Hepatocyte (in vitro differentiated cells): ENCODE measurements around the gene SCYGR3. TPM values are rescaled to one million over a fixed set of nuclear protein-coding genes. Genes with fewer than 3 reads are reported as not detected.

ENCODE experiments used
- DNase-seq: peaks from one replicate; pipeline ENCODE4 v3.0.0-alpha.2; 2016; ENCODE audit warnings: low spot score
- H2AFZ ChIP-seq: fragments of 200-600 bp; sonication (generic); 2 replicates; pipeline ENCODE4 v1.6.0; 2016; ENCODE audit warnings: antibody characterized with exemption, mild to moderate bottlenecking
- H3K27ac ChIP-seq: fragments of 200-600 bp; sonication (generic); 2 replicates; pipeline ENCODE4 v1.5.1; 2016; ENCODE audit warnings: mild to moderate bottlenecking
- H3K27me3 ChIP-seq: fragments of 200-600 bp; sonication (generic); 2 replicates; pipeline ENCODE4 v1.6.1; 2016
- H3K36me3 ChIP-seq: fragments of 200-600 bp; sonication (generic); replicated peaks from 2 replicates; pipeline ENCODE4 v1.5.1; 2016; ENCODE audit warnings: low read depth; ENCODE audit not compliant: insufficient read depth
- H3K4me1 ChIP-seq: fragments of 200-600 bp; sonication (generic); 2 replicates; pipeline ENCODE4 v1.5.1; 2016; ENCODE audit warnings: mild to moderate bottlenecking, moderate library complexity; ENCODE audit not compliant: insufficient read depth
- H3K4me2 ChIP-seq: fragments of 200-600 bp; sonication (generic); 2 replicates; pipeline ENCODE4 v1.6.0; 2016
- H3K4me3 ChIP-seq: fragments of 200-600 bp; sonication (generic); 2 replicates; pipeline ENCODE4 v1.5.1; 2016; ENCODE audit warnings: mild to moderate bottlenecking
- H3K79me2 ChIP-seq: fragments of 200-600 bp; sonication (generic); 2 replicates; pipeline ENCODE4 v1.6.0; 2017; ENCODE audit warnings: mild to moderate bottlenecking
- H3K9me2 ChIP-seq: fragments of 200-600 bp; sonication (generic); replicated peaks from 2 replicates; pipeline ENCODE4 v1.6.0; 2017; ENCODE audit warnings: mild to moderate bottlenecking; ENCODE audit not compliant: insufficient read depth
- H3K9me3 ChIP-seq: fragments of 200-600 bp; sonication (generic); 2 replicates; pipeline ENCODE4 v1.5.1; 2016; ENCODE audit warnings: low read depth, mild to moderate bottlenecking
- H4K20me1 ChIP-seq: fragments of 200-600 bp; sonication (generic); 2 replicates; pipeline ENCODE4 v1.6.0; 2016; ENCODE audit warnings: mild to moderate bottlenecking; ENCODE audit not compliant: insufficient read depth, poor library complexity, severe bottlenecking
- CTCF ChIP-seq: fragments of 200-600 bp; sonication (generic); IDR thresholded peaks from 2 replicates; pipeline ENCODE4 v1.5.1; 2016; ENCODE audit warnings: antibody characterized with exemption, mild to moderate bottlenecking; ENCODE audit not compliant: poor library complexity
- EZH2 ChIP-seq: fragments of 200-600 bp; sonication (generic); IDR thresholded peaks from 2 replicates; pipeline ENCODE4 v1.6.1; 2016; ENCODE audit warnings: antibody characterized with exemption, mild to moderate bottlenecking, borderline replicate concordance
- EZH2phosphoT487 ChIP-seq: fragments of 200-600 bp; sonication (generic); IDR thresholded peaks from one replicate; pipeline ENCODE4 v1.6.1; 2018; ENCODE audit warnings: antibody characterized with exemption, mild to moderate bottlenecking, low read depth, moderate library complexity; ENCODE audit not compliant: unreplicated experiment, severe bottlenecking
- WGBS: methylation state at CpG from one replicate; pipeline ENCODE4 v1.1.6; 2016; ENCODE audit warnings: low lambda C conversion rate; ENCODE audit errors: missing lambda C conversion rate; 5-methylcytosine and 5-hydroxymethylcytosine counted together
- polyA plus RNA-seq: library from polyadenylated mRNA; unstranded; fragments of >200 nt; fragmentation: Nextera tagmentation; extraction: Ambion mirVana; gene quantifications from 2 replicates; pipeline ENCODE4 v1.2.1, GENCODE V29; 2016
- total RNA-seq: library from RNA; depleted of rRNA; stranded (reverse); fragments of >200 nt; gene quantifications from 2 replicates; pipeline ENCODE4 v1.2.3, GENCODE V29; 2014

The SCYGR3 gene
- total RNA-seq (not detected in 2 replicates), polyA plus RNA-seq (not detected in 2 replicates)

GRCh38 chr2:227614740-227615139 is at the start of gene SCYGR3:
SCYGR3 (minus strand) TSS chr2:227614840; CDS start chr2:227614840, 0 bp downstream.
- Histone ChIP-seq H2AFZ (no peak within 1 kb of the TSS), H3K27me3 (no peaks in the 10 kb centered on the region), H3K36me3 (no peaks in the 10 kb centered on the region), H3K79me2 (no peaks in the 10 kb centered on the region), H4K20me1 (no peaks in the 10 kb centered on the region), H3K4me3 (no peak within 1 kb of the TSS), H3K4me2 (no peak within 1 kb of the TSS), H3K27ac (no peak within 1 kb of the TSS), H3K9me2 (no peaks in the 10 kb centered on the region), H3K9me3 (no peaks in the 10 kb centered on the region), H3K4me1 (no peaks in the 10 kb centered on the region)
- DNase-seq, result no peak
- 100% methylated on average over 4 of the region's 4 CpGs for WGBS
- TF ChIP-seq EZH2phosphoT487 (no peak), CTCF (no peak), EZH2 (no peak)

GRCh38 chr2:227661827-227662226 is 47.2 kb upstream of the SCYGR3 start:
- Histone ChIP-seq H2AFZ (no peak overlapping the region), H3K4me3 (no peak overlapping the region), H3K36me3 (no peaks in the 10 kb centered on the region), H4K20me1 (no peaks in the 10 kb centered on the region), H3K27me3 (no peaks in the 10 kb centered on the region), H3K79me2 (no peaks in the 10 kb centered on the region), H3K9me3 (no peaks in the 10 kb centered on the region), H3K4me2 (no peak overlapping the region), H3K9me2 (no peaks in the 10 kb centered on the region), H3K27ac (peak overlapping the region; percentile 41), H3K4me1 (peaks cover 8% of the 10 kb centered on the region)
- TF ChIP-seq CTCF, result no peak
- no peak for TF ChIP-seq EZH2phosphoT487
- TF ChIP-seq EZH2, result no peak
- no peak for DNase-seq
- 52% methylated on average over 3 of the region's 3 CpGs for WGBS

- Histone ChIP-seq H3K27me3 (no peaks in the 10 kb centered on the region), H3K4me2 (no peak overlapping the region), H3K9me3 (no peaks in the 10 kb centered on the region), H3K9me2 (no peaks in the 10 kb centered on the region), H4K20me1 (no peaks in the 10 kb centered on the region), H3K4me1 (peaks cover 8% of the 10 kb centered on the region), H2AFZ (peak overlapping the region; percentile 10), H3K79me2 (no peaks in the 10 kb centered on the region), H3K27ac (peak overlapping the region; percentile 41), H3K4me3 (no peak overlapping the region), H3K36me3 (no peaks in the 10 kb centered on the region)
- WGBS, result 39% methylated on average over 7 of the region's 7 CpGs
- peak; percentile 16 for DNase-seq
- TF ChIP-seq CTCF, result no peak
- no peak for TF ChIP-seq EZH2
- no peak for TF ChIP-seq EZH2phosphoT487
These were observed 46.5 kb upstream of the SCYGR3 start for GRCh38 chr2:227661025-227661649.
